HG03108 (cell line): Measurements from ENCODE around the gene SLC49A3.
"Not testable (repeated sequence)": the region's sequence is repeated elsewhere in the genome, so short reads cannot be mapped to it uniquely, and the experiment has no call there.

Source experiments
- ATAC-seq: cut with Tn5 transposase; IDR thresholded peaks from one replicate; pipeline ENCODE4 v1.9.1; 2021; ENCODE audit warnings: moderate library complexity; ENCODE audit not compliant: unreplicated experiment

The SLC49A3 gene

DNA sequence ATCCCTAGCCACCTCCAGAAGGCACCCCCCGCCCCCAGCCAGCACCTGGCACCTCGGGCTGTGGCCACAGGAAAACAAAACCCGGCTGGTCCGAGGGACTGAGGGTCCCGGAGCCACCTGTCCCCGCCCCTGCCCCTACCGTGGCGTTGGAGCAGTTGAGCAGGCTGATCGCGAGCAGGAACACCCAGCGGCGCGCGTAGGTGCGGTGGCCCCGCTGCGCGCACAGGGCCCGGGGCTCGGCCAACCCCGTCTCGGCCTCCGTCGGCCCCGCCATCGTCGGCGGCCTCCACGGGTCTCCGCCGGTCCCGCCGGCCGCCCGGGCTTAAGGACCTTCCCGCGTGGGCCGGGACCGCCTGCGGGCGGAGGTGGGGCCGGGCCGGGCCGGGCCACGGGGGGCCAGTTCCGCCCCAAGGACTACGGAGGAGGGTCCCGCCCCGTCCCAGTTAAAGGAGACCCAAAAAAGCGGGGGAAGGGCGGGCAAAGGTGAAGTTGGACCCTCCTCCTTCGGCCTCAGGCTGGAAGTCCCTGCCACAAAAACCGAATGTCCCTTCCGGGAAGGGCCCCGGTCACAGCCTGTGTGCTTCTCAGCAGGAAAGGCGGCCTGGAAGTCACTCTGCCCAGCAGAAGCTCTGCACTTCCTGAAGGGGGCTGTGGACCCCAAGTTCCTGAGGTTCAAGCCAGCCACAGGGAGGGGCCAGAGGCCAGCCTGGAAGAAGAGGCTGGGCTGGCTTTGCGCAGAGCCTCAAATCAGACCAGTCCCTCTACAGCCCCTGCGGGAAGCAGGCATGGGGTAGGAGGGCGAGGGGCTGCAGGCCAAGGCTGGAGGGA, at the start of gene SLC49A3:
Gene SLC49A3, minus strand, starts transcription at position 298 of the 828 bp plus-strand sequence. Its CDS starts 24 bp downstream, at position 274.
- ATAC-seq, result no peak

DNA sequence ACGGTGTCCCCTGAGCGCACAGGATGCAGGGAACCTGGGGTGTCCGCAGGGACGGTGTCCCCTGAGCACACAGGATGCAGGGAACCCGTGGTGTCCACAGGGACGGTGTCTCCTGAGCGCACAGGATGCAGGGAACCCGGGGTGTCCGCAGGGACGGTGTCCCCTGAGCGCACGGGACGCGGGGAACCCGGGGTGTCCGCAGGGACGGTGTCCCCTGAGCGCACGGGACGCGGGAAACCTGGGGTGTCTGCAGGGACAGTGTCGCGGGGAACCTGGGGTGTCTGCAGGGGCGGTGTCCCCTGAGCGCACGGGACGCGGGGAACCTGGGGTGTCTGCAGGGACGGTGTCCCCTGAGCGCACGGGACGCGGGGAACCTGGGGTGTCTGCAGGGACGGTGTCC, 47.6 kb upstream of the SLC49A3 start:
- ATAC-seq, result not testable (repeated sequence)

DNA sequence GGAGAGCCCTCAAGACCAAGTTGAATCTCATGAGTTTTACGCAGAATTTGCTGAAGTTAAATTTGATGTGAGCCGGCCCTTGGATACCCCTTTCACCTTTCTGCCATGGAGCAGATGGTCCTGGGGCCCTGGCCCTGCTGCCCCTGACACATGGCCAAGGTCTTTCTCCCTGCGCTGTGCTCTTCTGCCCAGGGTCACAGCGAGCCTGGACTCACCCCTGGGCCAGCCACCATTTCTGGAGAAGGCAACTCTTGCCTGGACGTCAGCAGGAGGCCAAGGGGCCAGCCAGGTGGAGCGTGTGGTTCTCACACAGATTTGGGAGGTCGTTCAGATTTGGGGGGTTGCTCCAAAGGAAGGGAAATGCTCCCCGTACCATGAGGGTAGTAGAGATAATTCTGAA, 46.6 kb upstream of the SLC49A3 start:
- no peak for ATAC-seq

DNA sequence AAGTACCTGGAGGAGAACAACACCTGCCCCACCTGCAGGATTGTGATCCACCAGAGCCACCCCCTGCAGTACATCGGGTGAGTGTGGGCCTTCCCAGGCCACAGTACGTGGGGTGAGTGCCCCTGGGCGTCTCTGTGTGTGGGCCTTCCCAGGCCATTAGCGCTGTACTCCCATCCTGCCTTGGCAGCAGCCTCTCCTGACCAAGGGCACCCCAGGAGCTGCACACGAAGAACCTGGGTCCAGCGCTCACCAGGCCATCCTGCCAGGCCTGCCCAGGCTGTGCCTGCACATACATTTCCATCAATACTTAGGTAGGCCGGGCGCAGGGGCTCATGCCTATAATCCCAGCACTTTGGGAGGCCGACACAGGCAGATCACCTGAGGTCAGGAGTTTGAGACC, 46.0 kb upstream of the SLC49A3 start:
- ATAC-seq, result no peak

DNA sequence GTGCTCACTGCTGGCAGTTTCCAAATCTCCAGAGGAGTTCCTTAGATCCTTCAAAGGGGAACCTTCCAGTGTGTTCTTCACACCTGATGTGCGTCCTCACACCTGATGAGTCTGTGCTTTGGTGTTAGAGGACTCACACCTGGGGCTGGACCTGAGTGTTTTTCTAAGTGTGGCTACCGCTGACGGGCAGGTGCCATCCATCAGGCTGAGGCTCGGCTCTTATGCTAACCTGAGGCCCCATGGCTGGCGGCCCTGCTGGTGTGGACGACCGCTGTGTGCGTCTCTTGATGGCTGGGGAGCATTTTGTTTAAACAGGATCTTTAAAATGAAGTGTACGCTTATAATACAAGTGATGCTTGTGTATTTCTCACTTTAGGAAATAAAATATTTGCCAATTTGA, 45.1 kb upstream of the SLC49A3 start:
- ATAC-seq, result no peak

DNA sequence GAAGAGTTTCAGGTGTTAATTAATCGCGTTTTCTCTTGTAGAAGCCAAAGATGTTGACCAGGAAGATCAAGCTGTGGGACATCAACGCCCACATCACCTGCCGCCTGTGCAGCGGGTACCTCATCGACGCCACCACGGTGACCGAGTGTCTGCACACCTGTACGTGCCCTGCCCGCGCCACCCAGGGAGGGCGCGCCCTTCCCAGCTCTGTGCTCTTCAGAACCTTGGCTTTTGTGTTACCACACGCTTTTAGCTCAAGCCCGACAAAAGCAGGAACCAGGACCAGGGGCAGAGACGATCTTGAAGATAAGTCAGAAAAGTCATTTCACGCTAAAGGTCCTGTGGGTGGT, 44.7 kb upstream of the SLC49A3 start:
- ATAC-seq, result no peak

DNA sequence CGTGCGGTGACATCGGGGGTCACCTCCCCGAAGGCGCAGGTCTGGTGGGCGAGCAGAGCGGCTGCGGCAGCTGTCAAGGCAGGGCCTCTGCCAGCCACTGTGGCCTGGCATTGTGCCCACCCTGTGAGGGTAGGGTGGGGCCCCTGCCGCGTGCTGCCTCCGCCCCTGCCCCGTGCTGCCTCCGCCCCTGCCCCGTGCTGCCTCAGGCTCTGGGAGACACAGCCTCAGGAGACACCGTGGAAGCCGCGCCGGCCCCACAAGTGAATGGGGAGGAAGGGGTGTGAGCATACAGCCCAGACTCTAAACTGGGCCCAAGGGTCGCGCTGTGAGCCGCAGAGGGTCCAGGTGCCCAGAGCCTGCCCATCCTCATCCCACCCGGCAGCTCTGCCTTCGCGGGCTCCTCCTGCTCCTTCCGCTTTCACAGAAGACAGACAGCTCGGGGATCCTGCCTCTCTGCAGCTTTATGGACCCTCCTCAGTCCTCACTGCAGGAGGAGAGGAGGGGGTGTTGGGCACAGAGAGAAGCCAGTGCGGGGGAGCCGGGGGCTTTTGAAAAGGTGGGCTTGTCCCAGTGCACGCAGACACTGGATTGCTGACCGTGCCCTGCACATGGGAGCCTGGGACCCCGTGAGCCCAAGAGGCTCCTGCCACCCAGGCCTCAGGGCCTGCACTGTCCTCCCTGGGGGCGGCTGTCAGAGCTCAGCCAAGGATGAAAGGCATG, 44.1 kb upstream of the SLC49A3 start:
- ATAC-seq, result no peak

DNA sequence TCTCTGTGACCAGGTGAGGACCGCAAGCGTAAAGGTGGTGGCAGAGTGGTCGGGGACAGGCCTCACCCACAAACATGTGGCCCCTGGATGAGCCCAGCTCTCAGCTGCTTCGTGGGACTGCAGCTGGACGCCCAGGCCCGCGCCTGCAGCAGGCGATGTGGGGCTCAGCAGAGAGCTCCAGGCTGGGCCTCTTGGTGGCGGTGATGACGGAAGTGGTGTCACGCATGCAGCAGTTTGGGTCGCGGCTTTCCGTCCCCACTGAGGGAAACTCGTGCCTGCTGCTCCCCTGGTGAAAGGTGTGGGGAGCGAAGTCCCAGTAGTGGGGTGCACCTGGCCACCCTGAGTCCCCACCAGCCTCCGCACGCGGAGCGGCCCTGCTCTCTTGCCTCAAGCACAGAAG, 43.5 kb upstream of the SLC49A3 start:
- no peak for ATAC-seq

DNA sequence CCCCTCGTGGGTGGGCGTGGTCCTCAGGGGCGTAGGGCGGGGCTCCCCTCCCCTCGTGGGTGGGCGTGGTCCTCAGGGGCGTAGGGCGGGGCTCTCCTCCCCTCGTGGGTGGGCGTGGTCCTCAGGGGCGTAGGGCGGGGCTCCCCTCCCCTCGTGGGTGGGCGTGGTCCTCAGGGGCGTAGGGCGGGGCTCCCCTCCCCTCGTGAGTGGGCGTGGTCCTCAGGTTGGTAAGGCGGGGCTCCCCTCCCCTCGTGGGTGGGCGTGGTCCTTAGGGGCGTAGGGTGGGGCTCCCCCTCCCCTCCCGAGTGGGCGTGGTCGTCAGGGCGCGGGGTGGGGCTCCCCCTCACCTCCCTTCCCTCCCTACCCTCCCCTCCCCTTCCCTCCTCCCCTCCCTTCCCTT, 43.0 kb upstream of the SLC49A3 start:
- not testable (repeated sequence) for ATAC-seq

DNA sequence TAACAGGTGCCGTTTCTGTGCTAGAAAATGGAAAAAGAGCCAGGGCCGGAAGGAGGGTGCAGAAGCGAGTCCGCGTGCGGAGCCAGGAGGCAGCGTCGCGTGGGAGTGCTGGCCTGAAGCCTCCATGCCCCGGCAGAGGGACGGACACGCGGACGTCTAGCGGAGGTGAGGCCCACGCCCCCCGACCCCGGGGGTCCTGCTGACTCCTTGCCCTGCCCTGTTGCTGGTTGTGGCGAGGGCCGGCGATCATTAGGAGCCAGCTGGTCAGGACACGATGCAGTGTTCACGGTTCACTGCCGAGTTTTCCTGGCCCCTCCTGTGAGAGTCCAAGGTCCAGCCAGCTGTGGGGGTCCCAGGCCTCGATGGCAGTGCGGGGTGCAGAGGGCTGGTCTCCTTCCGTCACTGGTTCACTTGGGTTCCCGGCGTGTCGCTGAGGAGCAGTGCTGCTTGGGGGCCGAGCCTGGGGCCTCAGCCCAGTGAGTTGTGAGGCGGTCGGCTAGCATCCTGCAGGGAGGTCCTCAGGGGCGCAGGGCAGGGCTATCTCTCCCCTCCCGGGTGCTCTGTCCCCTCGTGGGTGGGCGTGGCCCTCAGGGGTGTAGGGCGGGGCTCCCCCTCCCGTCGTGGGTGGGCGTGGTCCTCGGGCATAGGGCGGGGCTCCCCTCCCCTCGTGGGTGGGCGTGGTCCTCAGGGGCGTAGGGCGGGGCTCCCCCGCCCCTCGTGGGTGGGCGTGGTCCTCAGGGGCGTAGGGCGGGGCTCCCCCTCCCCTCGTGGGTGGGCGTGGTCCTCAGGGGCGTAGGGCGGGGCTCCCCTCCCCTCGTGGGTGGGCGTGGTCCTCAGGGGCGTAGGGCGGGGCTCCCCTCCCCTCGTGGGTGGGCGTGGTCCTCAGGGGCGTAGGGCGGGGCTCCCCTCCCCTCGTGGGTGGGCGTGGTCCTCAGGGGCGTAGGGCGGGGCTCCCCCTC, 42.3 kb upstream of the SLC49A3 start:
- not testable (repeated sequence) for ATAC-seq

DNA sequence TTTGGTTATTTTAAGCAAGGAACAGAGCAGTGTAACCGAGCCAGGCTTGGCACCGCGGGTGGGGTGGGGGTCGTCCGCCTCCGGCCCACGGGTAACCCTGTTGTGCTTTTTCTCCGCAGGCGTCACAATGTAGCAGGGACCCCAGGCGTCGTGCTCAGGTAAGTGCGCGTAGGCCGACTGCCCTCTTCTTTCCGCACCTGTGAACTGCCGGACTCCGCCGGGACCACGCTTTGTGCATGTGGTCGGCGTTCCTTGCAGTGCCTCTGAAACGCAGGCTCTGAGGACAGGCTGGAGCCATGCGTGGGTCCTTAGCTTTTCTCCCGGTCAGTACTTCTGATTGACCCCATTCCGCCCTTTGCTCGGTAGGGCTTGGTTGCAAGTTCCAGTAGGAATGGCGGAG, 41.6 kb upstream of the SLC49A3 start:
- no peak for ATAC-seq

DNA sequence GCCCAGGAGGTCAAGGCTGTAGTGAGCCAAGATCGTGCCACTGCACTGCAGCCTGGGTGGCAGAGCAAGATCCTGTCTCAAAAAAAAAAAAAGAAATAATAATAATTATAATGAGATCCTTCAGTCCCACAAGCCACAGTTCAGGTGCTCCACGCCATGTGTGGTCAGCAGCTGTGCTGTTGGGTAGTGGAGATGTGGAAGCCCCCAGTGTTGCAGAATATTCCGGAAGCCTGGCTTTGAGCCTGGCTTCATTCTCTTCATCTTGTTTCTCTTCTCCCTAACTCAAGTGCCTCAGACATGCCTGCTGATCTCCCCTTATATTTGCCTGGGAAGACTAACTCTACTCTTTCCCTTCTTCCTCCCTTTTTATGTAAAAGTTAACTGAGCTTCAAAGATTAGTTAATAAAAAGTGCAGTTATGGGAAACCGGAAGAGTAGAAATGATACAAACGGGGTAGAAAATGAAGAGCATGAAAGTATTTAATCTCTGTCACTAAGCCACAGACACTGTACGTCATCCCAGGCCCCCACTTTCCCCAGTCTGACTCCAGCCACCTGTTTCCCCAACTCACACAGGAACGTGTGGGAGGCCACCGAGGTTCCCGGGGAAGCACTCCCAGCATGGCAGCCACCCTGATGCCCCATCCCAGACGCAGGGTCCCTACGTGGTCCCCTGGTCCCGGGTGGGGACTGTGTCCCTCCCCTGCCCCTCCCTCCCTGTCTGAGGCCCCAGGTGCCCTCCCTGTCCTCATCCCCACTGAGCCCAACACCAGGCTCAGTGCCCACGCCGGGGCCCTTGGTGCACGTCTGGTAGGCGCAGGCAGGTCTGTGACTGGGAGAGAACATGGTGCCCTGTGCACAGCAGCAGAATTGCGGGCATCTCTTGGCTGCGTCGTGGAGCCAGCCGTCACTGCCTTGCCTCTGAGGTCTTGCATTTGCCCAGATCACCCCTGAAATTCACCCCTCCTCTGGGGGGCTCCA, 40.7 kb upstream of the SLC49A3 start:
- ATAC-seq, result no peak

DNA sequence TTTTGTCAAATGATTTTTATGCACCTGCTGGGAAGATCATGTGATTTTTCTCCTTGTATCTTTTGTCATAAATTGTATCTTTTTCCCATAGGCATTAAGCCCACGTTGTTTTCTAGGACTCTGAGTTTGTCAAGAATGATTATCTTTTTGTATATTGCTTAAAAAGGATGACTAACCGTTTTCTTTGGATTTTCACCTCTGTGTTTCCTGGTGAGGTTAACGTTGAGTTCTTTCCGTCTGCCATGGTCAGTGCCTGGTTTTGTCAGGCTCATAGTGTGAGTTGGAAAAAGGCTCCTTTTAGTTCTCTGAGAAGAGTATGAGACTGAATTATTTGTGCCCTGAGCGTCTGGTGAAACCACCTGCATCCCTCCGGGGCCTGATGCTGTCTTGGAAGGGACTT, 38.6 kb upstream of the SLC49A3 start:
- no peak for ATAC-seq

DNA sequence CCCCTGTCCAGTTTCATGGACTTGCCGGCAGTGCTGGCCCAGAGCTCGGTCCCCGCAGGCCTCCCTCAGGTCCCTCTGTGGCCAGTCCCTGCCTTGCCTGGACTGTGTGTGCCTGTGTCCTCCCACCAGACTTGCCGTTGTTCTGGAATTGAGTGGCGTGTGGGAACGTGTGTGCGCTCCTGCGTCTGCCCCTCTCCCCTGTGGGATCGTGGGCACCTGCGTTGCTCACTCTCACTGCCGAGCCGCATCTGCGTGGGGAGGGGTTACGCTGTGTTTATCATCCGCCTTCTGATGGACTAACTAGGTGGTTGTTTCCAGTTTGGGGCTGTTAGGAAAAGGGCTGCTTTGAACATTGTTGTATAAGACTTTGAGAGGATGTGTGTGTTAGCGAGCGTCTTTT, 37.9 kb upstream of the SLC49A3 start:
- ATAC-seq, result no peak

DNA sequence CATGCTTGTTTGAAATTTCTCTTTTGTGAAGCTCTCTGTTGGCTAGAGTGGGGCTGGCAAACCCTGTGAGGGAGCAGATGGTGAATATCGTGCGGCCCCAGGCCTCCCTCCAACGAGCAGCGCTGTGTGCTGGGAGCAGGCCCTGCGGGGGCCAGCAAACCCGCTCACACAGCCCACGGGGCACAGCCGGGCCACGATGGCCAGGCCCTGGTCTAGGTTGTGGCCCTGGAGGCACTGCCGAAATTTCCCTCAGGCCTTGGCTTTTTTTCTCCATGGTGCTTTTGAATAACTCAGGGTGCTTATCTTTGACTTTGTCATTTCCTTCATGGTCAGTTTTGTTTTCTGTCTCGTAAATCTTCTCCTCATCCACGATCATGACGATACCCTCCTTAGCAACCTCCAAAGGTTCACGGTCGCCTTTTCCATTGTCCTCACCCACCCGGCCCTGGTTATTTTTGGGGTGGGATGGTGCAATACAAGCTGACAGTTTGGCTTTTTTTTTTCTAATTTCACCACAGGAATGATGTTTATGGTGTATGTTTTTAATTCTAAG, 37.4 kb upstream of the SLC49A3 start:
- ATAC-seq, result no peak

DNA sequence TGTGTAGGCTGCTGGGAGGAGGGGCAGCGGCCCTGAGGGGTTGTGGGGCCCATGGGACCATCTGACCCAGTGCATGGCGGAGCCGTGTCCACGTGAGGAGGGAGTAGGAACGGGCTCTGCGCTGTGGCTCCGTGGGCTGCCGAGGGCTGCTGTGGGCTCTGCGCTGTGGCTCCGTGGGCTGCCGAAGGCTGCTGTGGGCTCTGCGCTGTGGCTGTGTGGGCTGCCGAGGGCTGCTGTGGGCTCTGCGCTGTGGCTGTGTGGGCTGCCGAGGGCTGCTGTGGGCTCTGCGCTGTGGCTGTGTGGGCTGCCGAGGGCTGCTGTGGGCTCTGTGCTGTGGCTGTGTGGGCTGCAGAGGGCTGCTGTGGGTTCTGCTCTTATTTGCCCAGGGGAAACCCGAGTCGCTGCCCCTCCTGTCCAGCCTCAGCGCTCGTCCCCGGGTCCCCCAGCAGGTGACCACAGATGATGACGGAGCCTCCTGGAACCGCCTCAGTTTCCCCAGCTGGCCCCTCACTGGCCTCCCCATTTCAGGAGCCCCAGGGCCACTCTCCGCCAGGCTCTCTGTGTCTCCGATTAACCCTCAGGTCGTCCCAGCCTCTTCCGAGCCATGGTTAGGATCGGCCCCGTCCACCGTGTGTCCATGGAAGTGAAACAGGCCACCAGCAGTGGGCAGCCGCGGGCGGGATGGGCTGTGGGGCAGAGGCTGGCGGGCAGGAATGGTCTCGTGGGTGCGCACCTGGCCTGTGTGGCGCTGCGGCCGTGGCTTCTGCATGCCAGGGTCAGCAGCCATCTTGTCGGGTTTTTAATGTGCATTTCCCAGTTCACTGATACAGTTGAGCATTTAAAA, 36.7 kb upstream of the SLC49A3 start:
- no peak for ATAC-seq

DNA sequence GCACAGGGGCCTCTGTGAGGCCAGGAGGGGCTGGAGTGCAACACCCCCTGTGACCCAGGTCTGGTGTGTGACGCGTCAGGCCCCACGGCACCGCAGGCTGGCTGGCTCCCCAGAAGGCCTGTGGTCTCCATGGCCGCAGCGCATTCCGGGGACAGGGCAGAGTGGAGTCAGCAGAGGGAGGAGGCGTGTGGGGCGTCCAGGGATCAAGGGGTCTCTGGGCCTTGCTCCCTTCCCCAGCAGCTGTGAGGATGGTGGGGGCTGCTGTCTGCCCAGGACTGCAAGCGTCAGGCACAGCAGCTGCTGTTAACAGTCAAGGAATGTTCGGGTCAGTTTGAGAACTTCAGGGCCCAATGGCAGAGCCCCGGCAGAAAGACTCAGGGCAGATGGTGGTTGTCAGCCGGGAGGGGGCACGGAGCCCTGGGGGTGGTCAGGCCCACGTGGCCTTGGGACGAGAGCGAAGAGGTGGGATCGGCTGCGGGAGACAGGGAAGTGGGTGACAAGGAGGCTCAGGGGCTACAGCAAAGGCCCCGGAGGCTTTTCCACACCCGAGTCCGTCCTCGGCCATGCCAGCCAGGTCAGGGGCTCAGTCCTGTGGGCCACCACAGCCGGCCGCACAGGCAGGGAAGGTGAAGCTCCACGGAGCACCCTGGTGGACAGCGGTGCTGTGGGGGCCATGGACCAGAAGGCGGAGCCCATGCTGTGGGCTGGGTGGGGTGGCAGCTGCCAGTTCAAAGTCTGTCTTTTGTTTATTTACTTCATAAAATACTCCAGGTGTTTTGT, 35.0 kb upstream of the SLC49A3 start:
- ATAC-seq, result no peak

DNA sequence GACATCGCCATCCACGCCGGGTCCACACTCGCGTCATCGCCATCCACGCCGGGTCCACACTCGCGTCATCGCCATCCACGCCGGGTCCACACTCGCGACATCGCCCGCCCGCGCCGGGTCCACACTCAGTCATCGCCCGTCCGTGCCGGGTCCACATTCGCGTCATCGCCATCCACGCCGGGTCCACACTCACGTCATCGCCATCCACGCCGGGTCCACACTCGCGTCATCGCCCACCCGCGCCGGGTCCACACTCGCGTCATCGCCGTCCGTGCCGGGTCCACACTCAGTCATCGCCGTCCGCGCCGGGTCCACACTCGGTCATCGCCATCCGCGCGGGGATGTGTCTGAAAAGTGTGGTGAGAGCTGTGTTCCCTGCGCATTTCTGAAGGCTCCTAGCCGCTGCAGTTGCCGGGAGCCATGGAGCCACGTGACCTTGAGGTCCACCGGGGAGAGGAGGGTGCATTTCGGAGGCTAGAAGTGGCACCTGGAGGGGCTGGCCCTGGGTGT, 34.0 kb upstream of the SLC49A3 start:
- ATAC-seq, result no peak
